Tibial artery (tissue), 4 donors: ENCODE measurements around the gene KLHDC8A.

ENCODE experiments used
- DNase-seq, 2 donors: peaks; one replicate each; pipeline ENCODE4 v3.0.0-alpha.2; 2019
- H3K27ac ChIP-seq, 2 donors: fragments of 200-600 bp; sonication (generic) in 1 of 2; 1 replicate in 1 of 2; 2 replicates in 1 of 2; pipeline ENCODE4 v1.5.1; 2018 to 2019; ENCODE audit warnings: mild to moderate bottlenecking in 1 of 2
- H3K27me3 ChIP-seq, 2 donors: fragments of 200-600 bp; sonication (generic) in 1 of 2; one replicate each; pipeline versions ENCODE4 v1.5.1 to v1.6.0; 2016 to 2019
- H3K36me3 ChIP-seq, 3 donors: fragments of 200-600 bp; sonication (generic) in 2 of 3; one replicate each; pipeline ENCODE4 v1.5.1; 2016 to 2019; ENCODE audit warnings: mild to moderate bottlenecking in 2 of 3
- H3K4me1 ChIP-seq, 4 donors: fragments of 200-600 bp; sonication (generic) in 2 of 4; 1 replicate in 3 of 4; 2 replicates in 1 of 4; pipeline ENCODE4 v1.5.1; 2016 to 2019
- H3K4me3 ChIP-seq, 2 donors: fragments of 200-600 bp; sonication (generic) in 1 of 2; 1 replicate in 1 of 2; 2 replicates in 1 of 2; pipeline ENCODE4 v1.5.1; 2018 to 2019; ENCODE audit warnings: mild to moderate bottlenecking in 2 of 2
- H3K9me3 ChIP-seq, 3 donors: fragments of 200-600 bp; sonication (generic) in 1 of 3; one replicate each; pipeline ENCODE4 v1.5.1; 2016 to 2019
- CTCF ChIP-seq, 2 experiments: fragments of 200-600 bp in 1 of 2; fragments of 450-650 bp in 1 of 2; IDR thresholded peaks; one replicate each; pipeline ENCODE4 v1.5.1; 2017 to 2019; ENCODE audit warnings: antibody characterized with exemption in 2 of 2, mild to moderate bottlenecking in 1 of 2, moderate library complexity in 1 of 2
- intact Hi-C: fragments of 100-400 bp; cut with DNase I; formaldehyde crosslinking; loops from one replicate; pipeline ENCODE4 v1.15.0; 2023; ENCODE audit warnings: low total_unique reads

KLHDC8A gene

GRCh38 chr1:205358579-205358978 lies 1.9 kb upstream of the KLHDC8A start:
- DNase-seq, result no peak
- intact Hi-C loops, result no loop called here
- Histone ChIP-seq H3K27ac (no peak overlapping the region), H3K9me3 (no peaks in the 10 kb centered on the region), H3K4me3 (no peak overlapping the region), H3K36me3 (no peaks in the 10 kb centered on the region), H3K4me1 (peaks cover 0 to 9% (median 0%) of the 10 kb centered on the region in 4 donors), H3K27me3 (peaks cover 0 to 19% of the 10 kb centered on the region in 2 donors)
- no peak for TF ChIP-seq CTCF (IDR thresholded peaks at IDR 0.05)

DNA sequence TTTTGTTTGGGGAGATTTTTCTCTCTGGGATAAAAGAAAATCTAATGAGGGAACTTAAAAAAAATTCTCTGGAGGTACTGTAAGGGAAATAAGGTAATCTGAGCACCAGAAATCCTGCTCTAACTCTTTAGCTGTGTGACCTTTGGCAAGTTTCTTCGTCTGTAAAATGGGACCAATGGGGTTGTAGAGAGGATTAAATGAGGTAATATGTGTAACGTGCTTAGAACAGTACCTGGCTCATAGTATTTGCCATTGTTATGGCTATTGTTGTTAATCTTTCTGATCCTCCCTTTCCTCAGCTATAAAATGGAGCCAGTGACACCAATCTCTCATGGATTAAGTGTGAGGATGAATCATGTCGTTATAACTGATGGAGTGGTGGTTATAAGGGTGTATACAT lies 845 bp upstream of the KLHDC8A start:
- Histone ChIP-seq H3K4me3 (no peak overlapping the region), H3K27ac (no peak overlapping the region), H3K27me3 (peaks cover 0 to 19% of the 10 kb centered on the region in 2 donors), H3K36me3 (no peaks in the 10 kb centered on the region), H3K4me1 (peaks cover 0 to 9% (median 0%) of the 10 kb centered on the region in 4 donors), H3K9me3 (no peaks in the 10 kb centered on the region)
- intact Hi-C loops, result no loop called here
- DNase-seq, result no peak
- no peak for TF ChIP-seq CTCF (IDR thresholded peaks at IDR 0.05)

DNA sequence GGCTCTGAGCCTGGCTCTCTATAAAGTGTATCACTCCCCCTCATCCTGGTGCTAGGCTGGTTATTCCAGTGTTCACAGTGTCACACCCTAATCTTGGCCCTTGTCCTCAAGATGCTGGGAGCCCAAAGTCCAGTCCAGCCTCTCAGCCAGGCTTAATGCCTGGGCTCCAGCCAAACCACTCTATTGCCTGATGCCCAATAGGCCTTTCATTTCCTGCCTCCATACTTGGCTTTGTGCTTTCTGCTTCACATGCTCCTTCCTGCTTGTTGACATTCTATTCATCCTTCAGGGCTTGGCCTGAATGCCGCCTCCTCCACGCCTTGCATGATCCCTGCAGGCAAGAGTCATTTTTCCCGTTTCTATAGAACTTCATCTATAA lies 1.7 kb downstream of the KLHDC8A start:
- H3K27ac ChIP-seq, result no peak overlapping the region
- no peak for TF ChIP-seq CTCF (IDR thresholded peaks at IDR 0.05)
- H3K9me3 ChIP-seq, result no peaks in the 10 kb centered on the region
- intact Hi-C loops, result no loop called here
- no peaks in the 10 kb centered on the region for H3K36me3 ChIP-seq
- H3K4me1 ChIP-seq, result peaks cover 0 to 9% (median 0%) of the 10 kb centered on the region in 4 donors
- H3K27me3 ChIP-seq, result peaks cover 0 to 19% of the 10 kb centered on the region in 2 donors
- DNase-seq, result no peak
- no peak overlapping the region for H3K4me3 ChIP-seq

GRCh38 chr1:205354259-205355074 lies 2.3 kb downstream of the KLHDC8A start:
- TF ChIP-seq CTCF (IDR thresholded peaks at IDR 0.05), result peak; percentile 77 to 79
- peaks cover 0 to 19% of the 10 kb centered on the region in 2 donors for H3K27me3 ChIP-seq
- no peaks in the 10 kb centered on the region for H3K9me3 ChIP-seq
- intact Hi-C loops, result loop anchor here (5.0 kb wide), 1 partner anchor 133 kb away; no protein-coding TSS in a partner anchor
- no peak overlapping the region for H3K4me3 ChIP-seq
- DNase-seq, result peak in 1 of 2 donors; percentile 67
- H3K36me3 ChIP-seq, result no peaks in the 10 kb centered on the region
- H3K27ac ChIP-seq, result no peak overlapping the region
- H3K4me1 ChIP-seq, result peaks cover 0 to 9% (median 0%) of the 10 kb centered on the region in 4 donors

GRCh38 chr1:205353612-205354011 lies 3.1 kb downstream of the KLHDC8A start:
- no peaks in the 10 kb centered on the region for H3K36me3 ChIP-seq
- peaks cover 0 to 9% (median 0%) of the 10 kb centered on the region in 4 donors for H3K4me1 ChIP-seq
- H3K9me3 ChIP-seq, result no peaks in the 10 kb centered on the region
- DNase-seq, result no peak
- TF ChIP-seq CTCF (IDR thresholded peaks at IDR 0.05), result no peak
- H3K27ac ChIP-seq, result no peak overlapping the region
- H3K4me3 ChIP-seq, result no peak overlapping the region
- H3K27me3 ChIP-seq, result peaks cover 0 to 24% of the 10 kb centered on the region in 2 donors
- intact Hi-C loops, result loop anchor here (5.0 kb wide), 1 partner anchor 134 kb away; no protein-coding TSS in a partner anchor
